Measurements from ENCODE around the gene ITGA11. TPM values are rescaled to one million over a fixed set of nuclear protein-coding genes. Genes with fewer than 3 reads are reported as not detected.
A peak's percentile ranks its signal among the peaks of the same experiment; 100 is the strongest.

Gene ITGA11
- total RNA-seq, 1 experiment from 2014 or later: not detected

GRCh38 chr15:68356778-68357177 is 75.2 kb downstream of the ITGA11 start:
- Histone ChIP-seq H2AFZ (ENCODE audit: low read length) (no peak overlapping the region), H3K4me2 (ENCODE audit: low read length) (no peak overlapping the region), H3F3A (ENCODE audit: low read length, unreplicated experiment) (peaks cover 11% of the 10 kb centered on the region), H3K79me2 (ENCODE audit: low read length) (no peaks in the 10 kb centered on the region), H4K20me1 (ENCODE audit: low read length) (no peaks in the 10 kb centered on the region), H3K27me3 (ENCODE audit: low read length) (no peaks in the 10 kb centered on the region), H3K27ac (ENCODE audit: low read length) (no peak overlapping the region), H3K4me3 (ENCODE audit: low read length) (no peak overlapping the region), H3K4me1 (ENCODE audit: insufficient read depth, low read length) (peaks cover 32% of the 10 kb centered on the region), H3K9ac (ENCODE audit: low read length) (no peak overlapping the region), H3K36me3 (ENCODE audit: low read depth, low read length) (no peaks in the 10 kb centered on the region), H3K9me3 (ENCODE audit: low read length) (0 out of 2 replicates have a peak, but pooled peaks cover 4% of the 10 kb centered on the region), H3K9me2 (replicated peaks; ENCODE audit: low read length) (no peaks in the 10 kb centered on the region)
- TF ChIP-seq EZH2 (IDR thresholded peaks at IDR 0.05; ENCODE audit: low read length, unreplicated experiment): no peak
- no peak for TF ChIP-seq EZH2phosphoT487 (IDR thresholded peaks at IDR 0.05; ENCODE audit: borderline replicate concordance, low read length)
- TF ChIP-seq CTCF (conservative IDR thresholded peaks at IDR 0.05; ENCODE audit: low read depth, low read length): no peak
- no peak for ATAC-seq
- POLR2A ChIA-PET (ENCODE audit: unreplicated experiment): no interaction called here
- CTCF ChIA-PET: no interaction called here
- DNase-seq: no peak
- intact Hi-C loops (cut with micrococcal nuclease): no loop called here
- no TSS peak for BruUV-seq (replicated peaks)

GRCh38 chr15:68354923-68355322 is 77.0 kb downstream of the ITGA11 start:
- POLR2A ChIA-PET (ENCODE audit: unreplicated experiment): no interaction called here
- H3K27ac ChIP-seq (ENCODE audit: low read length): peak overlapping the region; percentile 98
- H3K9me2 ChIP-seq (replicated peaks; ENCODE audit: low read length): no peaks in the 10 kb centered on the region
- CTCF ChIA-PET: no interaction called here
- 0 out of 2 replicates have a peak, but pooled peaks cover 4% of the 10 kb centered on the region for H3K9me3 ChIP-seq (ENCODE audit: low read length)
- no peaks in the 10 kb centered on the region for H3K27me3 ChIP-seq (ENCODE audit: low read length)
- TF ChIP-seq CTCF (conservative IDR thresholded peaks at IDR 0.05; ENCODE audit: low read depth, low read length) (no peak), EZH2 (IDR thresholded peaks at IDR 0.05; ENCODE audit: low read length, unreplicated experiment) (no peak), EZH2phosphoT487 (IDR thresholded peaks at IDR 0.05; ENCODE audit: borderline replicate concordance, low read length) (no peak)
- no peak overlapping the region for H2AFZ ChIP-seq (ENCODE audit: low read length)
- H3K9ac ChIP-seq (ENCODE audit: low read length): peak overlapping the region; percentile 74
- H3K4me3 ChIP-seq (ENCODE audit: low read length): no peak overlapping the region
- H3F3A ChIP-seq (ENCODE audit: low read length, unreplicated experiment): peaks cover 11% of the 10 kb centered on the region
- H3K4me1 ChIP-seq (ENCODE audit: insufficient read depth, low read length): peaks cover 32% of the 10 kb centered on the region
- DNase-seq: peak; percentile 92
- BruUV-seq (replicated peaks): no TSS peak
- H3K36me3 ChIP-seq (ENCODE audit: low read depth, low read length): no peaks in the 10 kb centered on the region
- intact Hi-C loops (cut with micrococcal nuclease): no loop called here
- peak; percentile 51 for ATAC-seq
- no peaks in the 10 kb centered on the region for H4K20me1 ChIP-seq (ENCODE audit: low read length)
- H3K4me2 ChIP-seq (ENCODE audit: low read length): peak overlapping the region; percentile 58
- H3K79me2 ChIP-seq (ENCODE audit: low read length): no peaks in the 10 kb centered on the region

- no peaks in the 10 kb centered on the region for H3K9me2 ChIP-seq (replicated peaks; ENCODE audit: low read length)
- no peaks in the 10 kb centered on the region for H3K79me2 ChIP-seq (ENCODE audit: low read length)
- CTCF ChIA-PET: no interaction called here
- intact Hi-C loops (cut with micrococcal nuclease): no loop called here
- H4K20me1 ChIP-seq (ENCODE audit: low read length): no peaks in the 10 kb centered on the region
- no peak for ATAC-seq
- peak overlapping the region; percentile 47 for H3K4me2 ChIP-seq (ENCODE audit: low read length)
- peaks cover 11% of the 10 kb centered on the region for H3F3A ChIP-seq (ENCODE audit: low read length, unreplicated experiment)
- H2AFZ ChIP-seq (ENCODE audit: low read length): no peak overlapping the region
- POLR2A ChIA-PET (ENCODE audit: unreplicated experiment): no interaction called here
- peaks cover 32% of the 10 kb centered on the region for H3K4me1 ChIP-seq (ENCODE audit: insufficient read depth, low read length)
- H3K36me3 ChIP-seq (ENCODE audit: low read depth, low read length): no peaks in the 10 kb centered on the region
- DNase-seq: no peak
- TF ChIP-seq EZH2 (IDR thresholded peaks at IDR 0.05; ENCODE audit: low read length, unreplicated experiment): no peak
- no peak for TF ChIP-seq EZH2phosphoT487 (IDR thresholded peaks at IDR 0.05; ENCODE audit: borderline replicate concordance, low read length)
- TF ChIP-seq CTCF (conservative IDR thresholded peaks at IDR 0.05; ENCODE audit: low read depth, low read length): no peak
- H3K27ac ChIP-seq (ENCODE audit: low read length): peak overlapping the region; percentile 98
- BruUV-seq (replicated peaks): no TSS peak
- no peak overlapping the region for H3K4me3 ChIP-seq (ENCODE audit: low read length)
- peak overlapping the region; percentile 74 for H3K9ac ChIP-seq (ENCODE audit: low read length)
- H3K27me3 ChIP-seq (ENCODE audit: low read length): no peaks in the 10 kb centered on the region
- 0 out of 2 replicates have a peak, but pooled peaks cover 4% of the 10 kb centered on the region for H3K9me3 ChIP-seq (ENCODE audit: low read length)
These were observed 77.7 kb downstream of the ITGA11 start for GRCh38 chr15:68354268-68354667.

Measured in PC-3 (cell line).